ENCODE measurements around the gene CCSER1.
"Not testable (repeated sequence)": the region's sequence is repeated elsewhere in the genome, so short reads cannot be mapped to it uniquely, and the experiment has no call there.

The CCSER1 gene

DNA sequence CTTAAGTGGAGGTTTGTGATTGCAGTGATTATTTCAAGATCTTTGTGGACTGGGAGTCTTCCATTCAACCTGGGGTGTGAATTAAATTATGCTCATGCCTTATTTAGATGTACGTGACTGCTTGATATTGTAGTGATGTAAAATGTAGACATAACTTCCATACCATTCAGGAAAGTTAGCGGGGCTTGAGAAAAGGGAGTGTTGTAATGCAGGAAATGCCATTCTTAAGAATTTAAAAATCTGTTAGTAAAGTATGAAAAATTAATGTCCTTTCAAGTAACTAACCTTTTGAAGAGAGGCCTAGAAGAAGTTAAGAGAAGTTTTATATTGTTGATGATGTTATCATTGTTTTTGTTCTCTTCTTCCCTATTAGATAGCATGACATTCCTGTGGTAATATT lies 318.2 kb downstream of the CCSER1 start:
- no peak for DNase-seq

DNA sequence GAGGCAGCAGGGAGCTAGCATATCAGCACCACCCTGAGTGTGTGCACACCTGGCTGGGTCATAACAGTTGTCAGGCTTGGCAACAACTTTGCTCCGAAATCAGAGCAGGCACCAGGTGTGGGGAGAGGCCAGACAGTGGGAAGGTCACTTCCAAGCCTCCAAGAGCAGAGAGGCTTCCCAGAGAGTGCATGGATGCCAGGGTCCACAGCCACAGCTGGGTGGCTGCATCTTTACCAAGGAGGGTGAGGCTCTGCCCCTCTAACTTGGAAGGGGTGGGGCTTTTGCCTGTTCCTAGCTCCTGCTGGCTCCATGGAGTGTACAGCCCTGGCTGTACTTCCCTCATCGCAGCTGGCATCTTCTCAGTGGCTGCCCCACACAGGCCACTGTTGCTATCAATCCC lies 322.4 kb downstream of the CCSER1 start:
- DNase-seq: no peak

DNA sequence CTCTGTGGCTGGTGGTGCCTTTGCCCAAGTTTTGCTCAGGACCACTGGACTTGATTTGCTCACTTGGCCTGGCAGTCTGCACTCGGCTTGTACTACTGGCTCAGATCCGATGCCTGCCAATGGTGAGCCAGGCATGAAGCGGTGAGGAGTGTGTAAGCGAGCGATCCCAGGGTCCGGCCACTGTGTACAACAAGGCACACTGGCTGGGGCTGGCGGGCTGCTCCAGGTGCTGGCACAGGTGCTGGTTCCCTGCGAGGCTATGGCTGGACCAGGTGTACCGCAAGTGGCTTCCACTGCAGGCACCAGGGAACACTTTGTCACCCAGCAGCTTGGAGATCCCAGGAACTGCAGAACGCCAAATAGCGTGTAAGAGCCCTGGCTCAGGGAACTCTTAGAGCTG lies 329.7 kb downstream of the CCSER1 start:
- no peak for DNase-seq

DNA sequence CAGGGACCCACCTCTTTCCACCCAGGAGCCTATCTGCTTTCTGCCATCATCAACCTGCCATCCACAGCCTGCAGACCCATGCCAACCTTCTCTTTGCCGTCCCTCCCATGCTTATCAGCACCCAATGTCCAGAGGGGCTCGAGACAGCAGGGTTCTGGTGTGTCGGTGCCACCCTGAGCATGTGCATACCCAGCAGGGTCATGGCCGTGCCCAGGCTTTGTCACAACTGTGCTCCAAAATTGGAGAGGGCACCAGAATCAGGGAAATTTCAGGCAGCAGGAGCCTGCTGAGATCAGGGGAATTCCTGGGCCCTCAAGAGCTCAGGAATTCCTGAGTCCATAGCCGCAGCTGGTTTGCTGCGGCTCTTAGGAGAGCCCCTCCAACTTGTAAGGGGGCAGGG lies 330.6 kb downstream of the CCSER1 start:
- no peak for DNase-seq

DNA sequence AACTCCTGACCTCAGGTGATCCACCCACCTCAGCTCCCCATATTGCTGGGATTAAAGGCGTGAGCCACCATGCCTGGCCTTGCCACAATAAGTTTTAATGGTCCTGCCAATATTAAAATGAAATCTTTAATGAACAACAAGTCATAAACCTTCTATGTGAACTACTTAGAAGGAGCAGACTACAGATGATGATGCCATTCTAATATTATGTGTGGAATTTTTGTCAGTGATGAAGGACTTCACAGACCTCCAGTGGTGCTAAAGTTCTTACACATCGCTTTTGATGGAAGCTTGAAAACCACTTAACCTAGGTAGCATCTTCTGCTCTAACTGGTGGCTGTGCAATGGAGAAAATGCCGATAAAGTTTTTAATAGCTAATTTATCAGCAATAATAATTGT lies 331.4 kb downstream of the CCSER1 start:
- DNase-seq: no peak

DNA sequence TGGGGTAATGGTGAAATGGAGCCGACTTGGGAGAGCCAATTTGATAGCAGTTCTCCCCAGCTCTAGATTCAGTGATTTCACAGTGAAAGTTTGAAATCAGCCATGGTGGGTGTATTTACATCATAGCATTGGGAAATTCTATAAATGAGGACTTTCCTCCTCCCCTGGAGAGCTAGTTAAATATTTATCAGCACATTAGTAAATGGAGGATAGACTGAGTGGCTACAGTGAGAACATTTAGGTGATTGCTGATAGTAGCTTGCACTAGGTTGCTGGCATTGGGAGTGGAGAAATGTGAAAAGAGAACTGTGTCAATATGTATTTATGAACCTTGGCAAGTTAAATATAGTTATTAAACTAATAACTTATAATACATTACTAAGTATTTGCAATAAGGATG lies 347.3 kb downstream of the CCSER1 start:
- DNase-seq: no peak

DNA sequence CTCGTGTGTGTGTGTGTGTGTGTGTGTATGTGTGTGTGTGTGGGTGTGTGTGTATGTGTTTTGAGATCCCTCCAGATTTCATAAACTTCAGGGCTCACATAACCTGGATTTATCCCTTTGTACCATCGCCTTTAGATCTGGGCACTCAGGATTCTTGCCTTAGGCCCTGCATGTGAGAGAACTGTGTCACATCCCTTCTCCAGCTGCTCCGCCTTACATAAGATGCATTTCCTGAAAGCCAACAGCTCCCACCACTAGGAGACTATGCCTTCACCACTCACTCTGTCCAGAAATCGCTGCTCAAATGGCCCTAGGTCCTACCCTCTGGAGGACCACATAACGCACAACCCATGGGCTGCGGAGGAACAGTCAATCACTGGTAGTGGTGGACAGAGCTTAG lies 348.8 kb downstream of the CCSER1 start:
- no peak for DNase-seq

DNA sequence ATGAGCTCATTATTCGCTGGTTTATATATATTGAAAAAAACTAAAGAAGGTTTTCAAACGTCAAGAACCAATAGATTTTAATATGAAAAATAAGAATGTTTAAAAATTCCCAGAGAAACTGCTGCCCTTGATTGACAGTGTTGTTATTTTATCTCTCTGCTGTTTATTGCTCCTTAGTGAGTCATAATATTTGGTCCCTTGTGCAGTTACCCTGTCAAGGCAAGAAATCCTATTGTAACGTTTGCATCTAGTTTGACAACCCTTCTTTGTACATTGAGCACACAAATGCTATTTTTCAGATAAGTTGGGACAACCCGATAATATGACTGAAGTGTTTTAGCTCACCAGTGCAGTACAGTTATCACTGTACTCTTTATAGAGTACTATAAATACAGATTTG lies 349.4 kb downstream of the CCSER1 start:
- no peak for DNase-seq

DNA sequence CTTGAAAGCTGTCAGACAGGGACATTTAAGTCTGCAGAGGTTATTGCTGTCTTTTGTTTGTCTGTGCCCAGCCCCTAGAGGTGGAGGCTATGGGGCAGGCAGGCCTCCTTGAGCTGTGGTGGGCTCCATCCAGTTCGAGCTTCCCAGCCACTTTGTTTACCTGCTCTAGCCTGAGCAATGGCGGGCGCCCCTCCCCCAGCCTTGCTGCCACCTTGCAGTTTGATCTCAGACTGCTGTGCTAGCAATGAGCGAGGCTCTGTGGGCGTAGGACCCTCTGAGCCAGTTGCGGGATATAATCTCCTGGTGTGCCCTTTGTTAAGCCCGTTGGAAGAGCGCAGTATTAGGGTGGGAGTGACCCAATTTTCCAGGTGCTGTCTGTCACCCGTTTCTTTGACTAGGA lies 357.7 kb downstream of the CCSER1 start:
- not testable (repeated sequence) for DNase-seq

DNA sequence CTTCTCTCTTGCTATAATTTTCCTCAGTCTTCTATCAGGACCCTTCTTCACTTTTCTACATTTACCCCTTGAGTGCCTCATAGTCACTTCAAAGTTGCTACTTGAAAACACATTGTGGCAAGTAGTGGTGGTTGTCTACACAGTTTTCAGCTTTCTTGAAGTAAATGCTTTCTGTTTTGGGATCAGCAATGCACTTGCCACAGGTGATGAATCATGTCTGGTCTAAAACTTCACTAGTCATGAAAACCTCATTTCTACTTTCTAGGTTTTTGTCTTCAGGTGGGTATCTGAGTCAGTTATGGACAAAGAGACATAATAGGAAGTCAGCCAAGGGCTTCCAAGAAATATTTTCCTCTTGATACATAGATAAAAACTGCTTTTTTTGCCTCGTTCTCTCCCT lies 359.2 kb downstream of the CCSER1 start:
- no peak for DNase-seq

DNA sequence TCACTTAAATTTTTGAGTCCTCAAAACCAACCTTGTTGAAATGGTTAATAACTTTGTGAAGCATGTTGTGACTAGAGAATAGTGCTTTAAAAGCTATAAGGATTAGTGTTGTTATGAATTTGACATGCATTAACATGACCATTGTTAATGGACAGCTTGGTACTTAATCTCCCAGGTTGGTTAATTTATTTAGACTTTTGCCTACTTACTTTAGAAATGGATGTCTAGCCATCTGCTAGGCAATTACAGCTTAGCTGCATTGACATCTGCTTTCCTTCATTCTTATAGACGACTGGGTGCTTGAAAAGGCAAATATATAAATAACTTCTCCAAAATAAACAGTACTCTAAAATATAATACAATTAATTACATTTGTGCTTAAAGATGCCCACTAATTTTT lies 368.0 kb downstream of the CCSER1 start:
- DNase-seq: no peak

DNA sequence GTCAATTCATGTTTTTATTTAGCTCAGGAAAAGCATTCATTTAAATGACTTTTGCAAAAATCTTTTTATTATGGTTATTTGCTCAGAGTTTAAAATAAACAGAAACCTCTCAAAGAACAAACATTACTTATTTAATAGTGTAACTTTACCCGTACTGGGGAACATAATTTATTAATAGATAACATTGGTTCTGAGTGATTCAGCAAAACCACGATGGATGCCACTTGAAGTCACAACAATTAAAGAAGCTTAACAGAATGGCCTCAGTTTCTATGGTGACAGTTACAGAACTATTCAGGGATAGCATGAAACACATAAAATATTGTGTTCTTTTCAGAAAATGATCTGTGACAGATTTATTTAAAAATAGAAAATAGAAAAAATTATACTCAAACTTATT lies 368.7 kb downstream of the CCSER1 start:
- no peak for DNase-seq

DNA sequence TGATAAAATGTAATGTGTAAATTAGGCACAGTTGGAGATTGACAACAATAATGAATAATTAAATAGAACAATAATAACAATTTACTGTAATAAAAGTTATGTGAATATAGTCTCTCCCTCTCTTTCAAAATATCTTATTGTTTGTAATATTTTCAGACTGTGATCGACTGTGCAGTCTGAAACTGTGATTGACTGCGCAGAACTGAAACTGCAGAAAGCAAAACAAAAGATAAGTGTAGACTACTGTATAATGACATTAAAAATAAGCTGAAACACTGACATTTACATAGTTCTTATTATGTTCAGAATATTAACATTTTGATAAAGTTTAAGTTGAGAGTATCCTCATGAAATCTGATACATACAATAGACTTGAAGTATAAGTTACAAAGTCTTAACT lies 371.0 kb downstream of the CCSER1 start:
- DNase-seq: no peak

DNA sequence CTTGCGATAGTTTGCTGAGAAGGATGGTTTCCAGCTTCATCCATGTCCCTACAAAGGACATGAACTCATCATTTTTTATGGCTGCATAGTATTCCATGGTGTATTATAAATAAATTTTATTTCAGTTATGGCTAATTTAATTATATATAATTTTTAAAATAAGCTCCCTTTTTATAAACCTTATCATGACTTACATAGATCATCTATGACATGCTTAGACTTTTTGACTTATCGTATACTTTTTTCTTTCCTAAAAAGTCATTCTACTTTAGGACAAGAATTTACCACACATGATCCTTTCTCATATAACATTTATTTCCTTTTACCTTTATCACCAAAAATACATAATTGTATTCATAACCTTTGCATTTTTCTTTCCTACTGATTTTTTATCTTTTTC lies 376.5 kb downstream of the CCSER1 start:
- no peak for DNase-seq

DNA sequence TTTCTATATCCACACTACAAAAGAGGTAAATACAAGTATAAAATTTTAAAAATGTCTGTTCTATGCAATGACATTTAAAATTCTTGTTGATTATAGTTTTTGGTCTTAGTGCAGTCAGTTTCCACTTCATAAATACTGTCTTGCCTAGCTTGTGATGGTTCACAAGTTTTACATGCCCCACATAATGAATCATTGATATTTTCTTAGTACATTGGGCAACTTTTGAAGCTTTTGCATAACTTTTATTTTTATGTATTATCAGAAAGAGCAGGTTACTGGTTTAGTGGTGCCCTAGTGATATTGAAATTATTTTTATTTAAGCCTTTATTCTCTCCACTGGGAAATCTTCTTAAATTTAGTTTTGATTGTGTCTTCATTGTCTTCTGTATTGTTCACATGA lies 388.0 kb downstream of the CCSER1 start:
- no peak for DNase-seq

DNA sequence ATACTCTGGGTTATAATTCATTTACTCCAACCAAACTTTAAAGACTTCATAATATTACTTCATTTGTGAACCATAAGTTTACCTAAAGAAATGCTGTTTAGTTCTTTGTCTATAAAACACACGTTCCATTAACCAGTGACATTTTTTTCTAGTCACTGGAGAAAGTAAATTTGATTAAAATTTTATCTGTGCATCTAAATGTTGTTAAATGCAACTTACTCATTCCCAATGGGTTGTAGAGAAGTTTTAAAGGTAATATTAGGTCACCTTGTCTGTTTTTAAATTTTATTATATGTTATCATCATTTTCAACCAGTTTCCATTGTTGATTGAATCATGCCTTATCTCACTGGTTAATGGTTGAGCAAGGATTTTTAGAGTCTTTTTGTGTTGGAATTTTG lies 401.4 kb downstream of the CCSER1 start:
- DNase-seq: no peak

DNA sequence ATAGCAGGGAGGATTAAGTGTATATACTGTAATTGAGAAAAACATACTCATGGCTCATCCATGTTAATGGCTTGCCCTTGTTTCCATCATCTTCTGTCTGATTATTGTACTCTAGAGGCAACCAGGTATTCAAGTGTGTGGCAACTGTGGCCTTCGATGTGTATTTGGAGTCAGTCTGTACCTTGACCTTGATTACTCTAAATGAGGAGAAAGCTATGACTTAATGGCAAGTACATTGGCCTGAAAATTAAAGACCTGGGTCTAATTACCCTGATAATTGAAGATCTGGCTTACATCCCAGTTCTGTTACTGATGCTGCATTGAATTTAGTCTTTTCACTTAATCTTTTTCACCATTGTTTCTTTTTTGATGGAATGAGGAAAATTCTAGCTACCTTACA lies 409.2 kb downstream of the CCSER1 start:
- no peak for DNase-seq

DNA sequence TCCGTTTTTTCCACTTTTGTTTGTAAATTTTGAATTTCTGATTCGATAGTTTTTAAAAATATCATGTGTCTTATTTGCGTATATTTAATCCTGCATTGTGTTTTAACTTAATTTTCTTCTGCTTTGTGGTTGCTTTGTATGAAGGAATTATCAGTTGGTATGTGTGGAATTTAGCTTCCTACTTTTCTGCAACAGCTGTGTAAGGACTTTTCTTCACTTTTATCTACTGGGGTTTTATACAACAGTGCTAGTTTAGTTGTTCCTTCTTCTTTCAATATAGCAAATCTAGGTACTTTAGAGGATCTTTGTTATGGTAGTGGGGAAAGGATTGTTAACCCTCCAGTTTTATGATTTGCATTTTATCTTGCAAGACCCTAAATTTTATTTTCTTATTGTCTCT lies 410.3 kb downstream of the CCSER1 start:
- DNase-seq: no peak

DNA sequence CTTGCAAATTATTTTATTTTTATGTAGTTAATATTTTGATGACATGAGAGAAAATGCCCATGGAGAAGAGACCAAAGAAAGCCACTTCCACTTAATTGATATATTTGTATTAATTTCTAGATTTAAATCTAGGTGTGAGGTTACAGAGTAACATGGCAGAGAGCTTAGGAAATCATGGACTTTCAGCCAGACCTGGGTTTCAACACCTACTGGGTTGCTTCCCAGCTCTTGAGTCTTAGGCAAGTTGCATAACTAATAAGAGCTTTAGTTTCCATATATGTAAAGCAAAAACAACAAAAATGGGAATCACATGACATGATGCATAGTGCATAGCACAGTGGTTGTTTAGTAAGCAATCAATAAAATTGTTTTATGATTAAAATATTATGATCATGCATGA lies 413.3 kb downstream of the CCSER1 start:
- no peak for DNase-seq

DNA sequence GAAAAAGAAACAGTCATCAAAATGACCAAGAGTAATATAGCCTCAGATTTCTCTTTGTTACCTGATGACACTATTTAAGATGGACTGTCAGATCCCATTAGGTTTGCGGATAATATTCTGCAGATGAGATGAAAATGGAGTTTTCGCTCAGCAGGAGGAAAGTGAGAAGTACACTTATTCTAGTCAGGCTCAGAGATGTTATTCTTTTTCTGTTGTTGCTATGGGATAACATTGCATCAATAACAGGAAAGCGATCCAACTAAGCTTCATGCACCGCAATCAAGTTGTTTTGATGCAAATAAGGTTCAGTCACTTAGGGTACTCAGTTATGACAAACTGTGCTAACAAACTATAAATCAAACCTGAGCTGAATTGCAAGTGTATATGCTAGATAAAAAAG lies 415.0 kb downstream of the CCSER1 start:
- no peak for DNase-seq

DNA sequence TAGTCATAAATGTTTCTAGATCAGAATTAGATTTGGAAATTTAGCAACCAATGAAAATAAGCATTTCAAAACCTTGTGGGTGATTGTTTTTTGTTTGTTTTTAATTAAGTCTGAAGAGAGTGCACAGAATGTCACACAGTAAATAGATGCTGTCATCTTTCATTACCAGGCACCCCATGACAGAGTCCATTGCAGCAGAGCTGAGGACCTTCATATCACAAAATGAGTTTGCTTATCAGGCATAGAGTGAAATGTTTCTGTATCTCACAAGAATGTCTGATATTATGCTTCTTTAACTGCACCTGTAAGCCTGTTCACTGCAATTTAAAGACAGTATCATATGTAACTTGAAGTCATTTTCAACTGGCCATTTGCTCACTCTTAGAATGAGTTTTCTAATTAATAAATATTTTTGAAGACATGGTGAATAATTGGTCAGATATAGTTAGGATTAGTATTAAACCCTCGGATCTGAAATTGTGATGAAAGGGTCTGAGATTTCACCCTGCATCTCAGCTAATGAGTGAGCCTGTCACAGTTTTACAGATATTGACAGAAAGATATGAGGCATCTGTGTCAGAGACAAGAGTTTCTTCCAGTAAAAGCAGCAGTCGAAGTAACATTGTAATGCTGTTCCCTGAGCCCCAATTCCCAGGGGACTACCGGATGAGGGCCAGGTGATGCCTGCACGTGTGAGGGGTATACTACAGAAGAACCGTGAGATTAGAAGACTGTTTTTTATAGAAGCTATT lies 416.4 kb downstream of the CCSER1 start:
- no peak for DNase-seq

DNA sequence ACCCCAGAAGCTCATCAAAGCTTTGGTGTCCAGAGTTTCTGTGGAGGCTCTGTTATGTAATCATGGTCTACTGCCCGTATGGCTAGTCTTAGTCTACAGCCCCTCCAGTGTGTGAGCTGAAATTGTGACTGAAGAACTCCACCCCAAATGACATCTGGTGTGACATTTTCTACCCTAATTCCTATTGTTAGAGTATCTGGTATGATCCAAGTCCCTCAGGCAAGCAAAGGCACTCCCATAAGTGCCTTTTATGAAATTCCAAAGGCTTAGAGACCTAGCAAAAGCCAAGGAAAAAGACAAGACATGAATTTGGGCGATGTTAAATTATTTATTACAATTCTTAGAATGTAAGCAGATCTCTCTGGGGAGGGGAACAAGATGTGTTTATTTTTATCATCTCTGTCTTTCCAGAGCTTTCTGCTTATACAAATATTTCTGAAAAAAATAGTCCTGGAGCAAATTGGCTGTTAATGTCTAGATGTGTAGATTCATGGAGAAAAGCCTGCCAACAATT lies 417.4 kb downstream of the CCSER1 start:
- no peak for DNase-seq

DNA sequence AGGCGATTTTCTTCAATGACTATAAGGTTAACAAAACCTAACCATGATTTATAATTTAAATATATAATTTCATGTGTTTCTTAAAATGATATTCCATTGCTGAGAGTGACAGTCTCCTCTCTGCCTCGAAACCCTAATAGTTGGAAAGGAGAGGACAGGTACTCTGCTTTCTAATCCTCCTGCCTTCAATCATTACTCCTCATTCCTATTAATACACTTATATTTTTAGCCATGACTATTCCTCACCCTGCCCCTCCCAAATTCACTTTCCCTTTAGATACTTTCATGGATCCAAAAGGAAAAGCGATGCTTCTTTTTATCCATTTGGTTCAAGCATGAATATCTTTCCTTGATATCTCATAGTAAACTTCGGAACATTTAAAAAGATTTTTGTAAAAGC lies 418.2 kb downstream of the CCSER1 start:
- no peak for DNase-seq

DNA sequence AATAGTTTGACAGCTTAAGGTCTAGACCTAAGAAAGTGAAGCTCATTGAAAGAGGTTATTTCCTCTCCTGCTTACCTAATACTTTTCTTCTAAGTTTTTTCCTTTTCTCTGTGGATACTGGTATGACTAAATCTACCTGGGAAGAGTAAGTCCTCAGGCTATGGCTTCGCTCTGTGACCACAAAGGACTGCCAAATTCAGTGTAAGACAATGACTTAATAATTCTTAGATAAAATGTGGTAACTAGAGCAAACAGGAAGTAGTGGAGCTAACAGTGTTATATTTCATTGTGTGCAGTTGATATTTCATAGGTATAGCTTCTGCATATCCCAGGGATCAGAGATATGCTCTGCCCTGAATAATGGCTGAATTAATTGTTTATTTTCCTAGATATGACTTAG lies 418.9 kb downstream of the CCSER1 start:
- peak in 1 of 2 donors; percentile 4 for DNase-seq

DNA sequence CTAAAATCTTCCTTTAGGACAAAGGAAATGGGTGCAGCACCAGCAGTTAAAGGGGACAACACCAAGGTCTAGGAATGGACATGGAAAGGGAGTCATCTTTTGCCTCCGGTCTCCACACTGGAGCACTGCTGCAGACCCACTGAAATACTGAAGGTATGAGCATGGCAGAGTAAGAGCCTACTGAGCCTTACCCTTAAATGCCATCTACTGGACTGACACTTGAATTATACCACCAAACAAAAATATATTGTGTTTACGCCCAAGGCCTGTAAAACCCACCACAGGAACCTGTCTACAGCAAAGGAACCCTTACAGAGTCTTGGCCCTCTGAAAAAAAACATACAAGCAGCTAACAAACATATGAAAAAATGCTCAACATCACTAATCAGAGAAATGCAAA lies 443.4 kb downstream of the CCSER1 start:
- no peak for DNase-seq

Data from inflammatory macrophage (primary cell).